22Rv1 (cell line): ENCODE results near the gene PDE1A.

Source experiments
- ZFX ChIP-seq: fragments of 450-650 bp; IDR thresholded peaks from 2 replicates; pipeline ENCODE4 v1.6.1; 2017; ENCODE audit warnings: antibody characterized with exemption, borderline replicate concordance
- TF ChIP-seq, protein P1 (sequence below): fragments of 450-650 bp; IDR thresholded peaks from 2 replicates; pipeline ENCODE4 v1.5.1; 2017; ENCODE audit warnings: mild to moderate bottlenecking

DNA sequence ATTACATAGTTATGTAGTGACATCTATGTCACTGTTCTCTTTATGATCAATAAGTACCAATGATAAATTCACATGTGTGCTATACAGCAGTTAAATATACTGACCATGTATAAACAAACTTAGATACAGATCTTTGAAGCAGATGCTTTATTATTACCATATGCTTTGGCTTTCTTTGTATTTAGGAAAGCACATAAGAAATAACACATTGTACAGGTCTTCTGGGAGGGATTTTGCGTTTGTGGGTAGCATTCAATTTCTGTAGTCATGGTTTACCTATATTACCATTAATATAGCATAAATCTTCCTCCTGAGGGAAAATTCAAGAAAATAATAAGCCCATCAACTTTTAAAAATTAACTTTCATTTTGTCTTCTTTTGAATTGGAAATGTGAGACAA is 1.6 kb upstream of the PDE1A start:
- TF ChIP-seq, protein P1, sequence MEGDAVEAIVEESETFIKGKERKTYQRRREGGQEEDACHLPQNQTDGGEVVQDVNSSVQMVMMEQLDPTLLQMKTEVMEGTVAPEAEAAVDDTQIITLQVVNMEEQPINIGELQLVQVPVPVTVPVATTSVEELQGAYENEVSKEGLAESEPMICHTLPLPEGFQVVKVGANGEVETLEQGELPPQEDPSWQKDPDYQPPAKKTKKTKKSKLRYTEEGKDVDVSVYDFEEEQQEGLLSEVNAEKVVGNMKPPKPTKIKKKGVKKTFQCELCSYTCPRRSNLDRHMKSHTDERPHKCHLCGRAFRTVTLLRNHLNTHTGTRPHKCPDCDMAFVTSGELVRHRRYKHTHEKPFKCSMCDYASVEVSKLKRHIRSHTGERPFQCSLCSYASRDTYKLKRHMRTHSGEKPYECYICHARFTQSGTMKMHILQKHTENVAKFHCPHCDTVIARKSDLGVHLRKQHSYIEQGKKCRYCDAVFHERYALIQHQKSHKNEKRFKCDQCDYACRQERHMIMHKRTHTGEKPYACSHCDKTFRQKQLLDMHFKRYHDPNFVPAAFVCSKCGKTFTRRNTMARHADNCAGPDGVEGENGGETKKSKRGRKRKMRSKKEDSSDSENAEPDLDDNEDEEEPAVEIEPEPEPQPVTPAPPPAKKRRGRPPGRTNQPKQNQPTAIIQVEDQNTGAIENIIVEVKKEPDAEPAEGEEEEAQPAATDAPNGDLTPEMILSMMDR: no peak
- no peak for TF ChIP-seq ZFX
